ENCODE data around the gene C1QTNF3.

- no peak for TF ChIP-seq CTCF (conservative IDR thresholded peaks at IDR 0.05; ENCODE audit: low read depth in 2 of 2)
- TF ChIP-seq EZH2 (IDR thresholded peaks at IDR 0.05; ENCODE audit: low read depth, unreplicated experiment) = no peak
- TF ChIP-seq POLR2AphosphoS5 (IDR thresholded peaks at IDR 0.05; ENCODE audit: low read depth) = no peak
Observed at GRCh38 chr5:34008802-34009201, 34.2 kb downstream of the C1QTNF3 start.

All from GM23338 (cell line).